ENCODE measurements around the gene SOHLH1.
"Not testable (repeated sequence)": the region's sequence is repeated elsewhere in the genome, so short reads cannot be mapped to it uniquely, and the experiment has no call there.

The SOHLH1 gene

GRCh38 chr9:135669616-135670285 lies 29.5 kb downstream of the SOHLH1 start:
- H3K27me3 Mint-ChIP-seq (ENCODE audit: low read depth) = no peaks in the 10 kb centered on the region
- H3K4me3 Mint-ChIP-seq = no peak overlapping the region
- H3K4me1 Mint-ChIP-seq (ENCODE audit: low read depth) = no peaks in the 10 kb centered on the region
- no peaks in the 10 kb centered on the region for H3K9me3 Mint-ChIP-seq
- no peaks in the 10 kb centered on the region for H3K36me3 Mint-ChIP-seq (ENCODE audit: low read depth)
- no peak overlapping the region for H3K27ac Mint-ChIP-seq

- H3K27me3 Mint-ChIP-seq (ENCODE audit: low read depth) = not testable (repeated sequence)
These were observed 30.3 kb downstream of the SOHLH1 start for GRCh38 chr9:135669018-135669417.

DNA sequence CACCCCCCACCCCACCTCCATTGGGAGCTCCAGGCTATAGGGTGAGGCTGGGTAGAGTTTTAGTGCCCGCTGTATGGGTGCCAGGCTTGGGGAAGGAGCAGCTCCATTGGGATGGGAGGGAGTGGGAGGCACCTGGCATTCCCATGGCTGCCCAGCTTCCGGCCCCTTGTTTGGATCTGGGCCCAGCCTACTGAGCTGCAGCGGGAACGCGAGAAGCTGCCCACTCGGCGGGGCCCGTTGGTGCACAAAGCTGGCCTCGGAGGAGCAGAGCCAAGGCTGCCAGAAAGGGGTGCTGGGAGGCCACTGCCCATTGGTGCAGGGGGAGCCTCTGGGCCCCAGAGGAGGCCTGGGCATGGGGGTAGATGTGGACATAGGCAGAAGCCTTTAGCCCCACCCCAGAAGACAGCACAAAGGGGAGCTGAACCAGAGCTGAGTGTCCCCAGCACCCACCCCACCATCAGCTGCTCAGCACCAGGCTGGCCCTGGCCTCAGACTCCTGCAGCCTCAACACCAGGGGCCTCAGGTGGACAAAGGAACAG lies 31.7 kb downstream of the SOHLH1 start:
- Mint-ChIP-seq H3K27me3 (ENCODE audit: low read depth) (no peaks in the 10 kb centered on the region), H3K4me1 (ENCODE audit: low read depth) (no peaks in the 10 kb centered on the region), H3K9me3 (no peaks in the 10 kb centered on the region), H3K27ac (no peak overlapping the region), H3K36me3 (ENCODE audit: low read depth) (no peaks in the 10 kb centered on the region), H3K4me3 (no peak overlapping the region)

More at GRCh38 chr9:135669018-135669417, 30.3 kb downstream of the SOHLH1 start:
- H3K4me3 Mint-ChIP-seq; H3K27ac Mint-ChIP-seq; H3K4me1 Mint-ChIP-seq (ENCODE audit: low read depth); H3K36me3 Mint-ChIP-seq (ENCODE audit: low read depth); H3K9me3 Mint-ChIP-seq: not testable (repeated sequence)

DNA sequence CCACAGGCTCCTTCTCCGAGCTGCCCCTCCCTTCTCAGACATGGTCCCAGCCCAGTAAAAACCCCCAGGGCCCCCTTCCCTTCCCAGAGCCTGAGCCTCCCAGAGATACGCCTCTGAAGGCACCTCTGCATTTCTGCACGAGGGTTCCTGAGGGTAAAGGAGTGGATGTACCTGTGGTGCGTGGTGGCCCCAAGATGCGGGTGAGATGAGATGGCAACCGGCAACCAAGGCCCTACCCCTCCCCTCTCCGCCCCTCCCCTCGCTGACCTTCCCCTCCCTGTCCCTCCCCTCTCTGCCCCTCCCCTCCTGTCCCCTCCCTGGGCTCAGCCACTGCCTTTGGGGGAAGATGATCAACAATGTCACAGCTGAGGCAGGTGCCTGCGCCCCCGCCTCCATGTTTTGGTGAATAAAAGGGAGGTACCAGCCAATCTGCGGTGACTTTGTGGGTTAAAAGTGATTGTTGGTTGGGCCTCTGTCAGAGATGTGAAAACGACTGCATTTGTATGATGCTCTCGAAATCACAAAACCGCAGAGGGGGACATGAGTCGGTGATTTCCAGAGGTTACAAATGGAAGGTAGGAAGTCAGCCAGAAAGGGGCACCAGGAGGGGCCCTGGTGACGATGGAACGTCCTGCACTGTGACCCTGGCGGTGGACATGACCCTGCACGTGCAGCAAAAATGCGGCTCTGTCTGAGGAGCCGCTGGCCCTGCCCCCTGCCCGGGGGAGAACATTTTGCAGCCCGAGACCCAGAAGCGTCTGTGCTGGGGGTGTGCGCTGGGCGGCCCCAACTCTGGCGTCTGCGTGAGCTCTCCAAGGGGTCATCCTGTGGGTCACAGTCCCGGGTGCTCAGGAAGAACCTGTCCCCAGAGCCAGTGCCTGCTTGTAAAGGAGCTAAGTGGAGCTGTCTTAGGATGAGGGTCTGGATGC lies 32.5 kb downstream of the SOHLH1 start:
- Mint-ChIP-seq H3K9me3 (no peaks in the 10 kb centered on the region), H3K36me3 (ENCODE audit: low read depth) (no peaks in the 10 kb centered on the region), H3K27me3 (ENCODE audit: low read depth) (no peaks in the 10 kb centered on the region), H3K27ac (no peak overlapping the region), H3K4me3 (no peak overlapping the region), H3K4me1 (ENCODE audit: low read depth) (no peaks in the 10 kb centered on the region)

DNA sequence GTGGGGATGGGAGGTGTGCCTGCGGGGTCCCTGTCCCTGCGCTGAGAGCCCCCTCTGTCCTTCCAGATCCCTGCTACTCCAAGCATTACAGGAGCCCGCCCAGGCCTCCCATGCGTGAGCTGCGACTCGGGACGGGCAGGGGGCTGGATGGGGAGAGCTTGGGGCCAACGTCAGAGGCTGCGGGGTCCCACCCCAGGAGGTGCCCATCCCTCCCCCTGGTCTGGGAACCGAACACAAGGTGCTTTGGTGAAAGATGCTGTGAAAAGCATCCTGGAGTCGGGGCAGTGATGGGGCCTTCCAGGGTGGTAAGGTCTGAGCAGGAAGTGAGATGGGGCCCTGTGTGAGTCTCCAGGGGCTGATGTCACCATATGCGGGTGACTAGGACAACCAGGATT lies 33.5 kb downstream of the SOHLH1 start:
- Mint-ChIP-seq H3K4me3 (no peak overlapping the region), H3K4me1 (ENCODE audit: low read depth) (no peaks in the 10 kb centered on the region), H3K27me3 (ENCODE audit: low read depth) (no peaks in the 10 kb centered on the region), H3K9me3 (no peaks in the 10 kb centered on the region), H3K36me3 (ENCODE audit: low read depth) (no peaks in the 10 kb centered on the region), H3K27ac (no peak overlapping the region)

GRCh38 chr9:135664801-135665794 lies 34.2 kb downstream of the SOHLH1 start:
- no peaks in the 10 kb centered on the region for H3K27me3 Mint-ChIP-seq (ENCODE audit: low read depth)
- no peak overlapping the region for H3K27ac Mint-ChIP-seq
- no peak overlapping the region for H3K4me3 Mint-ChIP-seq
- H3K9me3 Mint-ChIP-seq = no peaks in the 10 kb centered on the region
- H3K4me1 Mint-ChIP-seq (ENCODE audit: low read depth) = no peaks in the 10 kb centered on the region
- no peaks in the 10 kb centered on the region for H3K36me3 Mint-ChIP-seq (ENCODE audit: low read depth)

GRCh38 chr9:135664266-135664665 lies 35.0 kb downstream of the SOHLH1 start:
- Mint-ChIP-seq H3K4me3 (no peak overlapping the region), H3K27ac (no peak overlapping the region), H3K4me1 (ENCODE audit: low read depth) (no peaks in the 10 kb centered on the region), H3K27me3 (ENCODE audit: low read depth) (no peaks in the 10 kb centered on the region), H3K9me3 (no peaks in the 10 kb centered on the region), H3K36me3 (ENCODE audit: low read depth) (no peaks in the 10 kb centered on the region)

DNA sequence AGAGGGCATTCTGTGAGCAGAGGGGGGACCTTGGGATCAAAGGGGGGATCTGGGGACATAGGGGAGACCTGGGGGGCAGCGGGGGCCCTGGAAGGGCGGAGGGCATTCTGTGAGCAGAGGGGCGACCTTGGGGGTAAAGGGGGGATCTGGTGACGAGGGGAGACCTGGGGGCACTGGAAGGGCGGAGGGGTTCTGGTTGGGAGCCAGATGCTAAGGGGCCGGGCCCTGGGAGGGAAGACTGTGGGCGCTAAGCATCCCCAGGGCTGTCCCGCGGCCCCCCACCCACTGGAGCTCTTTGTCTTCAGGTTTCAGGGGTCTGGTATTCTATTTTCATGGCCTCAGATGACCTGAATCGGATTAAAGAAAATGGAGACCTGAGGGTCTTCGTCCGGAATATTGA lies 35.4 kb downstream of the SOHLH1 start:
- Mint-ChIP-seq H3K9me3 (no peaks in the 10 kb centered on the region), H3K4me3 (no peak overlapping the region), H3K27me3 (ENCODE audit: low read depth) (no peaks in the 10 kb centered on the region), H3K4me1 (ENCODE audit: low read depth) (no peaks in the 10 kb centered on the region), H3K27ac (no peak overlapping the region), H3K36me3 (ENCODE audit: low read depth) (no peaks in the 10 kb centered on the region)

GRCh38 chr9:135663451-135663770 lies 35.9 kb downstream of the SOHLH1 start:
- no peaks in the 10 kb centered on the region for H3K36me3 Mint-ChIP-seq (ENCODE audit: low read depth)
- no peak overlapping the region for H3K4me3 Mint-ChIP-seq
- no peak overlapping the region for H3K27ac Mint-ChIP-seq
- H3K4me1 Mint-ChIP-seq (ENCODE audit: low read depth) = no peaks in the 10 kb centered on the region
- H3K9me3 Mint-ChIP-seq = no peaks in the 10 kb centered on the region
- H3K27me3 Mint-ChIP-seq (ENCODE audit: low read depth) = no peaks in the 10 kb centered on the region

DNA sequence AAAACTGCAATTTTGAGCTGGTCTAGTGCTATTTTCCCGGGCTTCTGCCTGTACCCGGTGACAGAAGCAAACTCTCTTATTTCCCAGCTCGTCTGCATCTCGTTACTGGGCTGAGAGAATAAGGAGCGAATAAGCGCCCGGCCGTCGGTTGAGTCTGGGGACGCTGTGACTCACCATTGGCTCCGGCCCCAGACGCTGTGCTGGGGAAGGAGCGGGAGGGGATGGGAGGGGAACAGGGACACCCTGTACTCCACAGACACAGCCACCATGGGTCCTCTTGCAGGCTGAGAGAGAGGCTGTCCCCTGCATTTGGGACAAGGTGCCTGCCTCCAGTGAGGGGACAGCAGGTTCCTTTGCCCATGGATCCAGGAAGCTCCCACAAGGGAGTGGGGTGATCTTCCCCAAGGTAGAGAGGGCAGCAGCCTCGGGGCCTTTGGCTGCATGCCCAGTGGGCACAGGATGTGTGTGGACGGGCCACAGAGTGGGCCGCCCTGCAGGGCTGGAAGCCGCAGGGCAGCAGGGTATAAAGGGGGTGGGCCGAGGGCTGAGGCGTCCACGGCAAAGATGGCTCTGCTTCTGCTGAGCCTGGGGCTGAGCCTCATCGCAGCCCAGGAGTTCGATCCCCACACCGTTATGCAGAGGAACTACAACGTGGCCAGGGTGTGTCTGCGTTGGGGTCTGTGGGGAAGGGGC lies 36.4 kb downstream of the SOHLH1 start, which contains the start of gene LCN9:
Gene LCN9 (plus strand): TSS at position 552 of the 693 bp plus-strand sequence. CDS start 13 bp downstream, at position 565.
- Mint-ChIP-seq H3K27me3 (ENCODE audit: low read depth) (no peaks in the 10 kb centered on the region), H3K27ac (no peak within 1 kb of the TSS), H3K9me3 (no peaks in the 10 kb centered on the region), H3K4me3 (no peak within 1 kb of the TSS), H3K36me3 (ENCODE audit: low read depth) (no peaks in the 10 kb centered on the region), H3K4me1 (ENCODE audit: low read depth) (no peaks in the 10 kb centered on the region)

DNA sequence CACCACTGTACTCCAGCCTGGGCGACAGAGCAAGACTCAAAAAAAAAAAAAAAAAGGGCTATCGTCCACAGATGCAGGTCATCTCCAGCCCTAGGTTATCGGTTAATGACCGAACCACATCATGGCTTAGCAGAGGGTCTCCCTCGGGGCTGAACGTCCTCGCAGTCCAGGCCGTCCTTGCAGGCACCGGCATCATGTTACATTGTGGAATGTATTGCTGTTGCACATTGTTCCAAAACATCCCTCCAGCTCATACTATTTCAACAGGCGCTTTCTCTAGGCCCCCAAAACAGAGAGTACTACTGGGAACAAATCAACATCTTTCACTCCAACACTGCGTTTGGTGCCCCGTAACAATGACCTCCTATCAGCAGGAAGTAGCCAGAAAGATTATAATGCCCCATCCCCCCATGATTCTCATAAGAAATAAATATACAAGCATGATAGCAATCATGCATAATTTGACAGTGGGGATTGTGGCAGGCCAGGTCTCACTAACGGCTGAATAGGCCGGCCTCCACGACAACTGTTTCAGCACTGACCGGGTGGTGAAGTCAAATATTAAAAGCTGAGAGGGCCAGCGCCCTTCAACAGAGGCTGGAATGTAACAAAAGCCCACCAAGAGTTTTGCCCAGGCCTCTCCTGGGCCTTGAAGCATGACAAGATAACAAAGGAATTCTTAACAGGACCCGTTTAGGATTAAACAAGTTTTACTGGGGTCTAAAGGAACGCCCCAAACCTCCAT lies 37.3 kb downstream of the SOHLH1 start:
- H3K36me3 Mint-ChIP-seq (ENCODE audit: low read depth) = no peaks in the 10 kb centered on the region
- no peaks in the 10 kb centered on the region for H3K27me3 Mint-ChIP-seq (ENCODE audit: low read depth)
- H3K4me3 Mint-ChIP-seq = no peak overlapping the region
- H3K4me1 Mint-ChIP-seq (ENCODE audit: low read depth) = no peaks in the 10 kb centered on the region
- H3K9me3 Mint-ChIP-seq = no peaks in the 10 kb centered on the region
- no peak overlapping the region for H3K27ac Mint-ChIP-seq

GRCh38 chr9:135660407-135660806 lies 38.9 kb downstream of the SOHLH1 start:
- no peaks in the 10 kb centered on the region for H3K27me3 Mint-ChIP-seq (ENCODE audit: low read depth)
- H3K27ac Mint-ChIP-seq = no peak overlapping the region
- H3K9me3 Mint-ChIP-seq = no peaks in the 10 kb centered on the region
- H3K4me3 Mint-ChIP-seq = no peak overlapping the region
- H3K4me1 Mint-ChIP-seq (ENCODE audit: low read depth) = no peaks in the 10 kb centered on the region
- no peaks in the 10 kb centered on the region for H3K36me3 Mint-ChIP-seq (ENCODE audit: low read depth)

GRCh38 chr9:135659252-135659651 lies 40.0 kb downstream of the SOHLH1 start:
- Mint-ChIP-seq H3K9me3 (no peaks in the 10 kb centered on the region), H3K27ac (no peak overlapping the region)

More at GRCh38 chr9:135659252-135659651, 40.0 kb downstream of the SOHLH1 start:
- Mint-ChIP-seq H3K36me3 (ENCODE audit: low read depth) (no peaks in the 10 kb centered on the region), H3K27me3 (ENCODE audit: low read depth) (no peaks in the 10 kb centered on the region), H3K4me1 (ENCODE audit: low read depth) (no peaks in the 10 kb centered on the region), H3K4me3 (no peak overlapping the region)
